ENCODE measurements around the gene NPHP1. TPM values are rescaled to one million over a fixed set of nuclear protein-coding genes. Genes with fewer than 3 reads are reported as not detected.
A peak's percentile ranks its signal among the peaks of the same experiment; 100 is the strongest.
"Not testable (repeated sequence)": the region's sequence is repeated elsewhere in the genome, so short reads cannot be mapped to it uniquely, and the experiment has no call there.

NPHP1 gene
- total and polyA plus RNA-seq, 2 experiments from 2014 or later: 5.8 to 11.6 TPM

DNA sequence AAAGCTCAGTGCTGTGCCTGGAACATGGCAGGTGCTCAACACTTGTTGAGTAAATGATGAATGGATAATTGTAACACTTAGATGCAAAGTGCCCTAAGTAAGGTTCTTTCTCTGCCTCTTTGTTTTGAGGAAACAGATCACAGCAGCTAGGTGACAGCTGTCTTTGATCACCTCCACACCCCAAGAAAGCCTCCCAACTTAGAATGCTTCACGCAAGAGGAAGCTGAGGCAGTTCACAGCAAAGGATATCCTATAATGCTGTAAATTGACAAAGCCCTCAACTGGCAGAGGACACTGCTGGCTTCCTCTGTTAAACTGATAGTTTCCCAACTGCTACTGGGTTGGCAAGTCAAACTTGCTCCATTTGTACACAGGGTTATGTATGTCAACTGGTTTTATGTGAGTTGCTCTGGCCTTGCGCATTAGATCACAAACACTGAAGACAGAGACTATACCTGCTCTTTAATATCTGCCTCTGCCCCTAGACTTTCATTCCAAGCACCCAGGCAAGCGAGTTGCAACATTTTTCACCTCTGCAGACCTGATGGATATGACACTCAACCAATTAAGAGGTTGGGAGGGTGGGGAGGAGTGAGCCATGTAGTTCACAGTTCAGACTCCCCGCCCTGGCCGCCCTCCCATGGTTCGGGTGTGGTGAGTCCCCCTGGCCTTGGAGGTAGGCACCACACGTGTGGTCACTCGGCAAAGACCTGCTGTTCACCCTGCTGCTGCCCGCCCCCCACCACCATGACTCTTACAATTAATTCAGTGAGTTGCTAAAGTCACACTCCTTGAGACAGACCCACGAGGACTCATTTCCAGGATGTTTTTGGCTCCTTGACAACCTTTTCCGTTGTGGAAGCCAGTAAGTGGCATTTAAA, 84.4 kb downstream of the NPHP1 start:
- peak in 1 of 2 donors; percentile 85 for DNase-seq (ENCODE audit: low read depth in 1 of 2, low spot score in 1 of 2)
- H3K27me3 ChIP-seq: peaks cover 63% of the 10 kb centered on the region
- TF ChIP-seq, protein P1, sequence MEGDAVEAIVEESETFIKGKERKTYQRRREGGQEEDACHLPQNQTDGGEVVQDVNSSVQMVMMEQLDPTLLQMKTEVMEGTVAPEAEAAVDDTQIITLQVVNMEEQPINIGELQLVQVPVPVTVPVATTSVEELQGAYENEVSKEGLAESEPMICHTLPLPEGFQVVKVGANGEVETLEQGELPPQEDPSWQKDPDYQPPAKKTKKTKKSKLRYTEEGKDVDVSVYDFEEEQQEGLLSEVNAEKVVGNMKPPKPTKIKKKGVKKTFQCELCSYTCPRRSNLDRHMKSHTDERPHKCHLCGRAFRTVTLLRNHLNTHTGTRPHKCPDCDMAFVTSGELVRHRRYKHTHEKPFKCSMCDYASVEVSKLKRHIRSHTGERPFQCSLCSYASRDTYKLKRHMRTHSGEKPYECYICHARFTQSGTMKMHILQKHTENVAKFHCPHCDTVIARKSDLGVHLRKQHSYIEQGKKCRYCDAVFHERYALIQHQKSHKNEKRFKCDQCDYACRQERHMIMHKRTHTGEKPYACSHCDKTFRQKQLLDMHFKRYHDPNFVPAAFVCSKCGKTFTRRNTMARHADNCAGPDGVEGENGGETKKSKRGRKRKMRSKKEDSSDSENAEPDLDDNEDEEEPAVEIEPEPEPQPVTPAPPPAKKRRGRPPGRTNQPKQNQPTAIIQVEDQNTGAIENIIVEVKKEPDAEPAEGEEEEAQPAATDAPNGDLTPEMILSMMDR (IDR thresholded peaks at IDR 0.05; ENCODE audit: low read depth, low read length): no peak

DNA sequence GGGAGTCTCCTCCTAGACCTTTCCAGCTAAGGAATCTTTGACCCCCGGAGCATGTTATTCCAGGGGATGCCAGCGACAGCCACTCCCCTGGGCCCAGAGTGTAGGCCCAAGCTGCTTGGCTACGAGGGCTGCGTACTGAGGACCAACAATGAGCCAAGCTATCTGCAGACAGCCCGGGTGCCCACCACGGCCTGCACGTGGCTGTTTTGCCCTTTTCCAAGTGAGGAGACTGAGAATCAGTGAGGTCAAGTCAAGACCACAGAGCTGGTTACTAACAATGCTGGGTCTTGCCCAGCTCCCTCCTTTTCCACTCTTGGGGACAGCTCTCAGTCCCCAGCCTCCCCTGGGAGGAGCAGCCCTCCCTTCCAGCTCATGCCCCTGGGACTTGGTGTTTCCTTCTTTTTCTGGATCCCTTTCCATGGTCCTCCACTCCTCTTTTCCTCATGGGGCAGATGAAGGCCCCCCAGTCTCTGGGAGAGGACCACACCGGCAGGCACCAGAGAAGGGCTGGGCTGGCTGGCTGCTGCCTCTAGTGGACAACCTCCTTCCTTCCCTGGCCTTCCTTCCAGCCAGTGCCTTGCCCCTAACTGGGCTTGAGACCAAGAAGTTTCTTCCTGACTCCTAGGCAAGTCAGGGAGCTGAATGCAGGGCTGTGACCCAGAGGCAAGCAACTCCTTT, 88.6 kb downstream of the NPHP1 start:
- Histone ChIP-seq H3K36me3 (no peaks in the 10 kb centered on the region), H3K27ac (no peak overlapping the region), H3K27me3 (peaks cover 81% of the 10 kb centered on the region), H3K9me3 (ENCODE audit: low read depth) (no peaks in the 10 kb centered on the region), H3K4me3 (no peak overlapping the region), H3K4me1 (ENCODE audit: low read depth) (peaks cover 4% of the 10 kb centered on the region)
- TF ChIP-seq, protein P1 (IDR thresholded peaks at IDR 0.05; ENCODE audit: low read depth, low read length): peak; percentile 82
- peak; percentile 51 to 85 for DNase-seq (ENCODE audit: low read depth in 1 of 2, low spot score in 1 of 2)

More for the DNA sequence above, 84.4 kb downstream of the NPHP1 start:
- H3K9me3 ChIP-seq (ENCODE audit: low read depth): no peaks in the 10 kb centered on the region
- peaks cover 13% of the 10 kb centered on the region for H3K4me1 ChIP-seq (ENCODE audit: low read depth)
- no peaks in the 10 kb centered on the region for H3K36me3 ChIP-seq
- no peak overlapping the region for H3K27ac ChIP-seq
- H3K4me3 ChIP-seq: no peak overlapping the region

DNA sequence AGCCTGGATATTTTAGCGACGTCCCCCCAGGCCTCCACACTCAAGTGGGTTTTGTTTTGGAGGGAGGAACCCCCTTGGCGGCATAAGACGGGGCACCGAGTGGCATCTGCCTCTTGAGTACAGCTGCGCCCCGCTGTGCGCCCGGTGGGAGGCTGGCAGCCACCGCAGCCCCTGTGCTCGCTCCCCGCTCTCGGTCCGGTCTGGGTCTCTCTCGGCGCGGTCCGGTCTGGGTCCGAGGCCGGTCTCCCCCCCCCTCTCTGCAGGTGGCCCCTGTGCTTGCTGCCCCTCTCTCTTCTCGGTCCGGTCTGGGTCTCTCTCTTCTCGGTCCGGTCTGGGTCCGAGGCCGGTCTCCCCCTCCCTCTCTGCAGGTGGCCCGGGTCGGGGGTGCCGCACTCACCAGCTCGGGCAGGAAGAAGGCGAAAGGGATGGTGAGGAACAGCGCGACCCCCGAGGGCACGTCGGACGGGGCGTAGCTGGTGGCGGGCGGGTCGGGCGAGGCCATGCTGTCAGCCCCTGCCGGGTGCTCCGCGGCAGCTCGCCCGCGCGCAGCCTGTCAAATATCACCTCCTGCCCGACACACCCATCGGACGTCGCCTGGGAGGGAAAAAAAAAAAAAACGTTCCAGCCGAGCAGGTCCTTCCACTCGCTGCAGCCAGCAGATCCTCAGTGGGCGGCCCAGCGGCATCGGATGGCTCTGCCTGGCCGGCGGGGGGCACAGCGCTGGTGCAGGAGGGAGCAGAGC, 89.4 kb downstream of the NPHP1 start, which contains the start of gene MALL:
Gene MALL, minus strand, starts transcription at position 532 of the 742 bp plus-strand sequence. Its CDS starts 30 bp downstream, at position 502.
- Histone ChIP-seq H3K4me1 (ENCODE audit: low read depth) (peaks cover 3% of the 10 kb centered on the region), H3K36me3 (no peaks in the 10 kb centered on the region), H3K27ac (no peak within 1 kb of the TSS), H3K4me3 (no peak within 1 kb of the TSS), H3K27me3 (peaks cover 79% of the 10 kb centered on the region), H3K9me3 (ENCODE audit: low read depth) (no peaks in the 10 kb centered on the region)
- peak in 1 of 2 donors; percentile 55 for DNase-seq (ENCODE audit: low read depth in 1 of 2, low spot score in 1 of 2)
- TF ChIP-seq, protein P1 (IDR thresholded peaks at IDR 0.05; ENCODE audit: low read depth, low read length): no peak

DNA sequence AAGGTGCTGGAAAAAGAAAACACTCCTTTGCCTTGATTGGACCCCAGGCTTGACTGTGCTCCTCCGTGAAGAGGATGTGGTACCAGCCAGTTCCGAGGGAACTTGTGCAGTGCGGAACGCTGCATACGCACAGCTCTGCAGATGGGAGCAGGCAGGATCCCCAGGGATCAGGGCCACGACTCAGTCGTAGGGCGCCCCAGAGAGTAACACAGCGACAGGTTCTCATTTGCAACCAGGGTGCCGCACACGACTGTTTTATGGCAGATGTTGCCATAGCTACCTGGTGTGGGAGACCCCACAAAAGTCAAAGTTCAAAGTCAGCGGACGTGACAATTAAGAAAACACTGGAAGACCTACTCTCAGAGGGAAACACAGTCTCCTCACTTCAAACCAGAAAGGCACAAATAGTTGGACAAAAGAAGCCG, 90.0 kb downstream of the NPHP1 start:
- no peak overlapping the region for H3K4me3 ChIP-seq
- no peak for DNase-seq (ENCODE audit: low read depth in 1 of 2, low spot score in 1 of 2)
- H3K4me1 ChIP-seq (ENCODE audit: low read depth): no peaks in the 10 kb centered on the region
- no peak overlapping the region for H3K27ac ChIP-seq
- no peaks in the 10 kb centered on the region for H3K36me3 ChIP-seq
- no peaks in the 10 kb centered on the region for H3K9me3 ChIP-seq (ENCODE audit: low read depth)
- H3K27me3 ChIP-seq: peaks cover 84% of the 10 kb centered on the region
- TF ChIP-seq, protein P1 (IDR thresholded peaks at IDR 0.05; ENCODE audit: low read depth, low read length): no peak

DNA sequence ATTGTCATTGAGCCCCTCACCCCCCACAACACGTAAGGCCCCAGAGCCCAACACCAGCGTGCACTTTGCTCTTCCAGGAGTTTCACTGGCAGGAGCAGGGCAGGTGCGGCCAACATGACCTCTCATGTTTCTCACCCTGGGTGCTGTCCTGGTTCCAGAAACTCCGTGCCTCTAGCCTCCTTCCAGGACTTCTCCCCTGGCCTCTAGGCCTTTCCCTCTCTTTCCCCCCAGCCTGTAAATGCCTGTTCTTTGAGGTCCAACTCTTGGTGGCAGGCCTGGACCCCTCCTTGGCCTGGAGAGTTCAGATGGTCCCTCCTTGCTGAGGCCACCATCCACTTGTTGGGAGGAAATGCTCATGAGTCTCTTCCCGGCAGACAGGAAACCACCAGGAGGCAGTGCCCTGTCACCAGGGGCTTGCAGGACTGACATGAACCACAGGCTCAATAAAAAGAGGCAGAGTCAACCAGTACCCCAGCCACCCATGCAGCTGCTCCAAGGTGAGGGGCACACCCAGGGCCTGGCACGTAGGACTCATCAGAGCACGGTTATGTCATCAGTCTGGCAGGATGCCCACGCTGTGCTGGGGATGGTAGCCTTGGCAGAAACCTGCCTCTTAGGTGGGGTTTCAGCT, 90.7 kb downstream of the NPHP1 start:
- TF ChIP-seq, protein P1 (IDR thresholded peaks at IDR 0.05; ENCODE audit: low read depth, low read length): peak; percentile 22
- no peaks in the 10 kb centered on the region for H3K4me1 ChIP-seq (ENCODE audit: low read depth)
- H3K9me3 ChIP-seq (ENCODE audit: low read depth): no peaks in the 10 kb centered on the region
- H3K36me3 ChIP-seq: no peaks in the 10 kb centered on the region
- H3K27ac ChIP-seq: no peak overlapping the region
- DNase-seq (ENCODE audit: low read depth in 1 of 2, low spot score in 1 of 2): no peak
- H3K4me3 ChIP-seq: no peak overlapping the region
- H3K27me3 ChIP-seq: peaks cover 86% of the 10 kb centered on the region

DNA sequence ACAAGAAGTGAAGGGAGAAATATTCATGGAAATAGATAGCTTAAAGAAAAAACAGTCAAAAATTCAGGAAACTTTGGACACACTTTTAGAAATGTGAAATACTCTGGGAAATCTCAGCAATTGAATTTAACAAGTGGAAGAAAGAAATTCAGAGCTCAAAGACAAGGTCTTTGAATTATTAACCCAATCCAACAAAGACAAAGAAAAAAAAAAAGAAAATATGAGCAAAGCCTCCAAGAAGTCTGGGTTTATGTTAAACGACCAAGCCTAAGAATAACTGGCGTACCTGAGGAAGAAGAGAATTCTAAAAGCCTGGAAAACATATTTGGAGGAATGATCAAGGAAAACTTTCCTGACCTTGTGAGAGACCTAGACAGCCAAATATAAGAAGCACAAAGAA, 96.5 kb downstream of the NPHP1 start:
- H3K9me3 ChIP-seq (ENCODE audit: low read depth); DNase-seq (ENCODE audit: low read depth in 1 of 2, low spot score in 1 of 2); H3K36me3 ChIP-seq; H3K4me3 ChIP-seq; H3K4me1 ChIP-seq (ENCODE audit: low read depth); H3K27ac ChIP-seq: not testable (repeated sequence)
- peaks cover 61% of the 10 kb centered on the region for H3K27me3 ChIP-seq

Measured in cardiac muscle cell (in vitro differentiated cells and primary cell).